IPS-18c (cell line): ENCODE results near the gene SUCLA2.

Source experiments
- H3K4me3 ChIP-seq: 2 replicates; pipeline ENCODE4 v1.7.0; 2013; ENCODE audit warnings: low read depth, mild to moderate bottlenecking, low read length, moderate library complexity; ENCODE audit not compliant: insufficient read depth
- H3K9me3 ChIP-seq: one replicate; pipeline ENCODE4 v1.6.1; 2013; ENCODE audit warnings: mild to moderate bottlenecking, low read length, moderate library complexity; ENCODE audit not compliant: control insufficient read depth, insufficient read depth

The SUCLA2 gene

DNA sequence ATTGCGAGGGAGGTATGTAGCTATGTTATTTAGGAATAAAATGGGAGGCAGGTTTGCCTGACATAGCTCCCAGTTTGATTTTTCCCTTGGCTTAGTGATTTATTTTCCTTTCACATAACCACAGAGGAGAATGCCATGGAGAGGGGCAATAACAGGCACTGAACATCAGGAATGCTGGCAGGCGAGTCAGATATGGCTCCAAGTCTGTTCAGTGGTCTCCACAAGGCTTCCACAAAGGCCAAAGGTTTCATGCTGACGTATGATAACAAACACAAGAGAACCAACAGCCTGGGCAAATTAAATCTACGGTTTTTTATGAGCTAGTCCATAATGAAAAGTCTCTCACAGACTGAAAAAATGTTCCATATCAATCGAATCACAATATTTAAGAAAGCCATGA, 66.7 kb downstream of the SUCLA2 start:
- Histone ChIP-seq H3K4me3 (no peak overlapping the region), H3K9me3 (no peaks in the 10 kb centered on the region)

DNA sequence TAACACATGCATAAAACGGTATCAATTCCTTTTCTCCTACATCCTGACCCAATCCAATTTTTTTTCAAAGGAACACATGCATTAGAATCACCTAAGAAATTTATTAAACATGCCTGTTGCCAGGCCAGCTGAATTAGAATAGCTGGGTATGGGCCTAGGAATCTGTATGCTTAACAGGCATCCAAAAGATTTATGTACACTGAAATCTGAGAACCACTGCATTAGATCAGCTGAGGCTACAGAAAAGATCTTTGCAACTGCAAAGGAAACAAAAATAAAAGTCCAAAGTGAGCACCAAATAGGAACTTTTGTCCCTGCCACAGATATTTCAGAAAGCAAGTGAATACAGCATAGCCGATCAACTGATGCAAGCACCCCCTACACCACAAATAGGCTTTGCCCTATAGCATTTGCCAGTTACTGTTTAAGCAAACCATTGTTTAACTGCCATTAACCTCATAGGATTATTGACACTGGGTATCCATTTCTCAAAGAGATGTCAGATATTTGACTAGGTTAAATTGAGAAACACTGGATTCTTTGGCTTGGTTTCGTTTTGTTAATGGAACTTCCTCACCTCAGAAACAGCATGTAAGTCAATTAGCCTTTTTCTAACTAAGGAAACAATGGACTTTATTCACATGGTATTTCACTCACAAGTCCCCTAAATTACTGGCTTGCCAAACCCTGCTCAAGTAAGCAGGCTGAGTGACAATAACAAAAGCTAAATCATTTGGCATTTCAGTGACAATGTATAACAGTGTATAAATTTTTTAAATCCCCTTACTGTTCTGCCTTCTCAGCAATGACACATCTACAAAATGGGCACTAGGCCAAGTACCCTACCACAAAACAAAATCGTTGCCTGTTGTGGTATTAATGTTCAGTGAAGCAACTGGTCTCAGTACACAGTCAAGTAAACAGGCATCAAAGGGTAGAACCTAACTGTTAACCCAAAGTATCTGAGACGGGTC, 67.8 kb downstream of the SUCLA2 start:
- Histone ChIP-seq H3K9me3 (no peaks in the 10 kb centered on the region), H3K4me3 (no peak overlapping the region)

- no peaks in the 10 kb centered on the region for H3K9me3 ChIP-seq
- no peak overlapping the region for H3K4me3 ChIP-seq
Measured at GRCh38 chr13:47930649-47931165, 70.4 kb downstream of the SUCLA2 start.

DNA sequence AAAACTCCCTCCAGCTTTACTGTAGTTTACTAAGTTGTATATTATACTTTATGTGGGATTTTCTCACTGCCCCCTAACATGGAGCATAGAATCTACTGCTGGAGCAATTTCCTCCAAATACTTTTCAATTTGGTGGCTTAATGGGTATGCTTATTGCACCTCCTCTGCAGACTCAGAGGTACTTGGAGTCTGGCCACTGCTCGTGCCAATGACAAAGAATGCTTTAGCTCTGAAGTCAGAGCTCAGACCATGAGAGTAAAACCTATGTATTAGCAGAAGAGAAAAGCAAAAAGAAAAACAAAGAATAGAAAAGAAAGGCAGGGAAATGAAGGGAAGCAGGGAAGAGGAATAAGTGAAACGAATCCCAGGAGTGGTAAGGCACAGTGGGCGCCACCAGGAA, 71.9 kb downstream of the SUCLA2 start:
- H3K9me3 ChIP-seq = peaks cover under 1% of the 10 kb centered on the region
- no peak overlapping the region for H3K4me3 ChIP-seq

GRCh38 chr13:47917022-47917574, 84.0 kb downstream of the SUCLA2 start:
- no peak overlapping the region for H3K4me3 ChIP-seq
- no peaks in the 10 kb centered on the region for H3K9me3 ChIP-seq

- no peak overlapping the region for H3K4me3 ChIP-seq
- no peaks in the 10 kb centered on the region for H3K9me3 ChIP-seq
Measured at GRCh38 chr13:47908197-47908902, 92.7 kb downstream of the SUCLA2 start.

DNA sequence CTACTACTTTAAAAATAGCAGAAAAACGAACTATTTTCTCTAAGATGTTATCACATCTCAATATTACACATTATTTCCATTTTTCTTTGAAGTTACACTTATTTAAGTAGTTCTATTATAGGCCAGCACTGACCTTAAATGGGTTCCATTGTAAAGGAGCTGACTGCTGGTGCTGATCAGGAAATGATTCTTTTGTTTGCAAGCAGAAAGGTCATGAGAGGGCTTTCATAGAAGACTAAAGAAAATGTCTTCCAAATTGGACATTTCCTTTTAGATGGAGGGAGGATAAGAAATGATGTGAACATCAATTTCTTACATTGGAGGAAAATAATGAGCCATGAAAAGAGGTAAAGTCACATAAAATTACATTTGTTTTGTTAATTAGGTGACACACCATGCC, 96.2 kb downstream of the SUCLA2 start:
- Histone ChIP-seq H3K9me3 (no peaks in the 10 kb centered on the region), H3K4me3 (no peak overlapping the region)

GRCh38 chr13:47904241-47904640, 96.8 kb downstream of the SUCLA2 start:
- Histone ChIP-seq H3K9me3 (no peaks in the 10 kb centered on the region), H3K4me3 (no peak overlapping the region)

DNA sequence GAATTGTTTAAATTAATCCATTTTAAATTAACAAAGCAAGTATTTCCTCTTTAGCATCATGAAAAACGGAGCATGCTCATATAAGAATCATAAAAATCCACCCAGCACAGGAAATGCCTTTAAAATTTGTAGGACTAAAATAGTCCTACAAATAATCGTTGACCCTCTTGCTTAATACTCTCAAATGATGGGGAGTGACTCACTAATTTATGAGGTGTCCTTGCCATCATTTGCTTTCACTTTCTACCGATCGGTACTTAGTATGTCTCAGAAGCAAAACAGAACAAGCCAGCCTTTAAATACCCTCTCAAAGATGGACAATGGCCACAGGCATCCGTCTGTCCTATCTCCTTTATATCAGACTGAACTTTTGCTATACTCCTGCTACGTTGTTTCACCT, 97.2 kb downstream of the SUCLA2 start:
- H3K4me3 ChIP-seq = no peak overlapping the region
- H3K9me3 ChIP-seq = no peaks in the 10 kb centered on the region

GRCh38 chr13:47901441-47901840, 99.6 kb downstream of the SUCLA2 start:
- Histone ChIP-seq H3K4me3 (no peak overlapping the region), H3K9me3 (no peaks in the 10 kb centered on the region)

DNA sequence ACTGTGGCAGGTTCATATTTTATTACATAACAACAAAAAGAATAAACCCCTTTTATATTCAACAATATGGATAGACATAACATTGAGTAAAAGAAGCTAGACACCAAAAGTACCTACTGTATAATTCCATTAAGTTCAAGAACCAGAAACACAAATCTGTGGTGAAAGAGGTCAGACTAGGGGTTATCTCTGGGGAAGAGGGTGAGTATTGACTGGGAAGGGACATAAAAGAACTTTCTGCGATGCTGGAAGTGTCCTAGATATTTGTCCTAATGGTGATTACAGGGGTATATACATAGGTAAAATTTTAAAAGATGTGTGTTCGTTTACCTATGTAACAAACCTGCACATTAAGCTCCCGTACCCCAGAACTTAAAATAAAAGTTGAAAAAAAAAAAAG, 103.0 kb downstream of the SUCLA2 start:
- Histone ChIP-seq H3K4me3 (no peak overlapping the region), H3K9me3 (no peaks in the 10 kb centered on the region)

DNA sequence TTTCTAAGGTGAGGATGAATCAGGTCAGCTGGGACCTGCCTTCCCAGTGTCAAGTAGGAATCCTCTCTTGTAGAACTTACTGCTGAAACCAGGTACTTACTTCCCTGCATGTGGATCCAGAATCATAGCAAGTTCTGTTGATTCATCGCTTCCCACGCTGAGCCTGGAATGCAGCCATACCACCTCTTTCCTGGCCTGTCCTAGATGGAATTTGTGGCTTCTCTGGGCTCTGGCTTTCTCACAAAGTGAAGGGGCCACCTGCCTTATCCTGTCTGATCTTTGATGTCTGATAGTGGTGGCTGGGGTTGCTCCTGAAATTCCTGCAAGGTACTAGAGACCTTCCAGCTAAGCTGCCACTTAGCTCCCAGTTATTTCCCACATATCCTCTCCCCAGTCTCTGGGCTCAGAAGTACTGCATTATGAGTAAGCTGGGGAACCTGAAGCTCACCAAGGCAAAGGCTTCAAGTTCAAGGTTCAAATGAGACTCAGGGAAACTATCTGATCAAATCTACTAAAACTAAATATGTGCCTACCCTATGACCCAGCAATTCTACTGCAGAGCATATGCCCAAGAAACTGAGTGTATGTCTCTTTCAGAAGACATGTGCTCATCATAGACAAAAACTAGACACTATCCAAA, 103.5 kb downstream of the SUCLA2 start:
- no peak overlapping the region for H3K4me3 ChIP-seq
- no peaks in the 10 kb centered on the region for H3K9me3 ChIP-seq

- H3K9me3 ChIP-seq = no peaks in the 10 kb centered on the region
Measured at GRCh38 chr13:47896546-47896945, 104.5 kb downstream of the SUCLA2 start.

GRCh38 chr13:47896111-47896510, 105.0 kb downstream of the SUCLA2 start:
- Histone ChIP-seq H3K9me3 (no peaks in the 10 kb centered on the region), H3K4me3 (no peak overlapping the region)

More at GRCh38 chr13:47896546-47896945, 104.5 kb downstream of the SUCLA2 start:
- no peak overlapping the region for H3K4me3 ChIP-seq

GRCh38 chr13:47893527-47893926, 107.5 kb downstream of the SUCLA2 start:
- no peak overlapping the region for H3K4me3 ChIP-seq
- no peaks in the 10 kb centered on the region for H3K9me3 ChIP-seq
